NCI-H1092 treated with DMSO at 0.1 percent for 48 hours (cell line): ENCODE measurements around the gene RFX4.

Experiments
- DNase-seq: peaks from one replicate; lab custom pipeline; 2025; lab: John Stamatoyannopoulos, UW

The RFX4 gene

GRCh38 chr12:106582641-106583230 is at the start of gene RFX4:
Gene RFX4, plus strand, starts transcription at chr12:106583004. Its CDS starts 317 bp downstream, at chr12:106583321.
- no peak for DNase-seq

DNA sequence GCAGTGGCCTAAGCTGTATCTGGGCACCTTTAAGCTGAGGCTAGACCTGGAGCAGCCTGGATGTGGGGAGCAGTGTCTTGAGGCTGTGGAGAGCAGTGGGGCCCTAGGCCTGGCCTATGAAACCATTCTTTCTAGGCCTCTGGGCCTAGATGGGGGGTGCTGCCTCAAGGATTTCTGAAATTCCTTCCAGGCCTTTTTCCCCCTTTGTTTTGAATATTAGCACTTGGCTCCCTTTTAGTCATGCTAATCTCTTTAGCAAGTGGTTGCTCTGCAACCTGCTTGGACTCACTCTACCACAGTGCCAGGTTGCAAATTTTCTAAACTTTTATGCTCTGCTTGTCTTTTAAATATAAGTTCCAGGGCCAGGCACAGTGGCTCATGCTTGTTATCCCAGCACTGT is 41.6 kb upstream of the RFX4 start:
- DNase-seq, result no peak

DNA sequence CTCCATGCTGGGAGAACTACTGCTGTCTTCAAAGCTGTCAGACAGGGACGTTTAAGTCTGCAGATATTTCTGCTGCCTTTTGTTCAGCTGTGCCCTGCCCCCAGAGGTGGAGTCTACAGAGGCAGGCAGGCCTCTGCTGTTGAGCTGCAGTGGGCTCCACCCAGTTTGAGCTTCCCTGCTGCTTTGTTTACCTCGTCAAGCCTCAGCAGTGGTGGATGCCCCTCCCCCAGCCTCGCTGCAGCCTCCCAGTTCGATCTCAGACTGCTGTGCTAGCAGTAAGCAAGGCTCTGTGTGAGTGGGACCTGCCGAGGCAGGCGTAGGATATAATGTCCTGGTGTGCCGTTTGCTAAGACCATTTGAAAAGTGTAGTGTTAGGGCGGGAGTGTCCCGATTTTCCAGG is 31.4 kb upstream of the RFX4 start:
- DNase-seq, result no peak

- DNase-seq, result no peak
Observed at GRCh38 chr12:106552228-106552627, 30.6 kb upstream of the RFX4 start.

DNA sequence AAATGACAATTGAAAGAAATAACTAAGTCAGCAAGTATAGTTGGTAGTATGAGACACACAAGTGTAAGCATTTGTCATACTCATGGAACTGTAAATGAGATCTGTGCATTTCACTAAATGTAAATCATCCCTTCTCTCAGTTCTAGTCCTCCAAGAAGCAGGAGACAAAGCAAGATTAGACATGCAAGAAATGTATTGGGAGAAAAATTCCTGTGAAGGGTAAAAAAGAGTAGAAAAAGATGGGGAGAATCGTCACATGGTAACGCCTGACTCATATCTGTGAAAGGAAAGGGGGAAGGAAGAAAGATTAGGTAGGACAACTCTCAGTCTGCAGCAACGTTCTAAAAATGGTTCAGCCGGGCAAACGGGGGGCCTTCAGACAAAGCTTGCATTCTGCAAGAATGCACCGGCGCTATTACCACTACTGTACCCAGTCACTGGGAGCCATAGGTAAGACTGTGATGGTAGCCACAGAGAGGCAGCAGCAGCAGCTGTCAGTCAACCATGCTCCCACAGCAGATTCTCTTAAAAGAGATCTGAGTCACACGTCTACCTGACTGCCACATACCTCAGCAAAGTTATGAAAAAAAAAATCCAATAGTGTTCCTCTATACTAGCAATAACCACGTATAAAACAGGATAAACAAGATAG is 18.0 kb upstream of the RFX4 start:
- DNase-seq, result no peak

- no peak for DNase-seq
Observed at GRCh38 chr12:106566771-106567170, 16.0 kb upstream of the RFX4 start.

GRCh38 chr12:106573239-106573638 is 9.6 kb upstream of the RFX4 start:
- no peak for DNase-seq

DNA sequence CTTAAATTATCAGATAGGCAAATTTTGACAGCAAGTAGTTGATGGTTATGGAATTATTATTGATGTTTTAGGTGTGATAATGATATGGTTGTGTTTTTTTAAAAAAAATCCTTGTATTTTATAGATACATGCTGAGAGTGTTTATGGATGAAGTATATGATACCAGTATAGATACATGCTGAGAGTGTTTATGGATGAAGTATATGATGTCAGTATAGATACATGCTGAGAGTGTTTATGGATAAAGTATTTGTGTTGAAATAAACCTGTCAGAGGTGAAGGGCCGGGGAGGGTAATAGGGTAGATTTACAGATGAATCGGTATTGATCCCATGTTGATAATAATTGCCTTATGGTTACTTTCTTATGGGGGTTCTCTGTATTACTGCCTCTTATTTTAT is 6.0 kb upstream of the RFX4 start:
- no peak for DNase-seq

DNA sequence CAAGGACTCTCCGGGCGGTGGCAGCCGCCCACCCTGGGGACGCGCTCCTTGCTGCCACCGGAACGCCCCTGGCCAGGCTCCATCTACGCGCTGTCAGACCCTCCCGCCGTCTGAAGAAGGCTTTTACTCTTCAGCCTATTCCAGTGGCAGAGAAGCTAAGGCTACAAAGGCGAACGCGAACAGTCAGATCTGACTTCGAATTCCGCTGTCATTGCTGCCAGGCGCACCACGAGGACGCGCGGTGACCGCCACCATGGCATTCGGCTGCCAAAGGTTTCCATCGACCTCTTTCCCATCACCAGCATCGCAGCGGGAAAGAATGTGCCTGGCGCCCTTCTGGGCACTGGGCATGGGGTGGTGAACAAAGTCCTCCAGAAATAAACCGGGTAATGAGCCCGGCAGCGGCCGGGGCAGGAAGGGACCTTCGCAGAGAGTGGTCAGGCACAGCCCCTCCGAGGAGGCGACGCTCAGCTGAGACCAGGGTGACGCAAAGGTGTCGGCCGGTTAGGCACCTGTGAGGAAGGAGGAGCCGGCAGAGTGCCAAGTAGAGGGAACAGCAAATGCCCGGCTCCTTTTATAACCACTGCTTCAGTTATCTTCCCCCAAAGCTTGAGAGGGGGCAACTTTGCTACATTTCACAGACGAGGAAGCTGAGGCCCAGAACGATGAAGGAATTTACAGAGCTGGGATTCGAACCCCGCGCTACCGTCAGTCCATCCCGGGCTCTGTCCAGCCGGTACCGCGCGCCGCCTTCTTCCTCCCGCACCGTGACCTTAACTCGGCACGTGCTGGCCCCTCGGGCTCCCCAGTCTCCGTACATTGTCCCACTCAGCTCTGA is 1.9 kb upstream of the RFX4 start:
- DNase-seq, result no peak

DNA sequence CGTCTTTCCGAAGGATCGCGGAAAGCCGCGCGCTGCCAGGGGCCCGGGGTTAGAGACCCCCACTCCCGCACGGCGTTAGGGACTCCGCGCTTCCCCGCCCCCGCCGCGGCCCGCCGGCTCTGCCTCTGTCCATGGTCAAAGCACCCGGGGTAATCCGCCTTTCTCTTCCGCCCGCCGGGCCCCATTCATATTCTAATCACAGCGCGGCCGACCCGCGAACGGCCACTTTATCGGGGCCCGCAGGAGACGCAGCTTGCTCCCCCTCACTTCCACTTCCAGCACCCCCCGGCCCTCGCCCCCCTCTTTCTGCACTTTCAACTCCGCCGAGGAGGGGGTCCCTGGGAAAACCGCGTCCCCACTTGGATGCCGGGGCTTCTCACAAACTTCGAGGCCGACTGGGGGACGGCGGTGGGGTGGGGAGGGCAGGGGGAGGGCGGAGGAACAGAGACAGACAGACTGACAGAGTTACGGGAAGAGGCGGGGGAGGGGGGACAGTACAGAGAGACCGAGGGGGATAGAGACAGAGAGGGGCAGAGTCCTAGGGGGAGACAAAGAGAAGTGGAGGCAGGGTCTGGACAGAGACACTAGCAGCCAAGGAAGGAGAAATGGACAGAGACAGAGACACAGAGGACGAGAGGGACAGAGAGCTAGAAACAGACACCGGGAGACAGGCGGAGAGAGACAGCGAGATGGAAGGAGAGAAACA is 1.1 kb upstream of the RFX4 start:
- no peak for DNase-seq

GRCh38 chr12:106582249-106582591 is 584 bp upstream of the RFX4 start:
- no peak for DNase-seq

DNA sequence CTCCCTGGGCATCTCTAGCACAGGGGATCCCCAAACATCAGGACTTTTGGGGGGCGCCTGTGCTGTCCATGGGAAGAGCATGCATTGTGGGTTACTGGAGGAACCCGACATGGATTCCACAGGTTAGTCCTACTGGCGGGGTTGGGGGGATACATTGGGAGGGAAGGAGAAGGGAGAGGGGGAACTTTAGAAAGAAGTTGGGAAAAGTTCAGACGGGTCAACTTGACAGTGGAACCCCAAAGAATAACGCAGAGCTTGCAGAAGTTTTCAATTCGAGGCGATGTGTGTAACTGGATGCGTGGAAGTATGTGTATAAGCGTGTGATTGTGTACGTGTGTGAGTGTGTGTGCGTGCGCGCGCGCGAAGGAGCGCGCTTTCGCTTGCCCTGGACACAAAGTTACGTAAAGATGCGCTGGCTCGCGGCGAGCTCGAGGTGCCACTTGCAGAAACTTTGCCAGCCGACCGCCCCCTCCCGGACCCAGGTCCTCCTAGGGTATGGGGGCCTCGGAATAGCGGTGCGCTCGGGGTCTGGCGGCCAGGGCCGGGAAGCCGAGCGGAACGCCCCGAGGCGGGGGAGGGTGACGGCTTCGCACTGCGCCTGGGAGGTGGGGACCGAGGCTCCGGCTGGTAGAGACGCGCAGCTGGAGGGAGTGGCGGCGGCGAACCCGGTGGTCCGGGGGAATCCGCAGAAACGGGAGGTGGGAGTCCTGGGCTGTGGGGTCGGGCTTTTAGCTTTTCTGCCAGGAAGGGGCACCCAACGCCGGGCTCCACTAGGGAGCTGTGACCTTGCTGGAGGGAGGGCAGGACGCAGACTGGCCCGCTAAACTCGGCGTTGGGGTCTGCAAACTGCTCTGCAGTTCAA is 669 bp downstream of the RFX4 start:
- no peak for DNase-seq

DNA sequence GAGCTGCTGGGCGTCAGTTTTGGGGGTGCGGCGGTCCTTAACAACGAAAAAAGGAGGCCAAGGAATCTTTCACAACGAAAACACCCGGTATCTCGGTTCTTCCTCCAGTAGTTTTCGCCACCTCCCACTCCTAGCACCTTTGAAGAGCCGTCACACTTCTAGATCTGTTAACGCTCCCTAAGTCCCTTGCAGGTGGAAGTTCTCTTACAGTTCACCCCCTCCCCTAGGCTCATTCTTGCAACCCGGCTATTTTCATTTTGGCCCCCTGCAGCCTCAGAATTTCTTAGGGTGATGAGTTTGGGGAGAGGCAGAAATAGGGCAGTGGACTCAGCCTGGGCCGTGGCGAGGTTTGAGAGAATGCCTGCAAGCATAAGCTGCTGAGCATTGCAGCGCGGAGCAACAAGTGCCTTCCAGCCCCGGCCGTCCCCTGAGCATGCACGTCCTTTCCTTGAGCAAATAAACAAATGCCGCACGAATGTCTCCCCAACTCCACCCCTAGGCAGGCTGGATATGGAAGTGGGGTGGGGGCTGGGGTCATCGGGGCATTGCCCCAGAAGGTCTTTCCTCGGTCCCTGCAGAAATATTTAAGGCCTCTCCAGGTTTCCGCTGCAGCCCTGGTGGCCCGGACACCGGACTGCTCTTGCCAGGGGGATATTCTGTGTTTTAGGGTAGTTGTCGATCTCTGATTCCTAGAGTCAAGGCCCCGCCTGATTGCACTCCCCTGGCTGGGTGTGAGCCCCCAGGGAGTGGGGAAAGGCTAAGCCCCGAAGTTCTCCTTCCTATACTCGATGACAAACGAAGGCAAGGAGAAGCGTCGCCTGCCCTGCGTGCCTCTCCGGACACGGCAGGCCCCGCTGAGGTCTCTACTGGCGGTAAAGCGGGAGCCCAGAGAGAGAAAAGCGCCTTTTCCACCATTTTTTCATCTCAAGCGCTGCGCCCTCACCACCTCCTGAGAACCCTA is 1.6 kb downstream of the RFX4 start:
- DNase-seq, result no peak

- no peak for DNase-seq
Observed at GRCh38 chr12:106585105-106585520, 2.3 kb downstream of the RFX4 start.

DNA sequence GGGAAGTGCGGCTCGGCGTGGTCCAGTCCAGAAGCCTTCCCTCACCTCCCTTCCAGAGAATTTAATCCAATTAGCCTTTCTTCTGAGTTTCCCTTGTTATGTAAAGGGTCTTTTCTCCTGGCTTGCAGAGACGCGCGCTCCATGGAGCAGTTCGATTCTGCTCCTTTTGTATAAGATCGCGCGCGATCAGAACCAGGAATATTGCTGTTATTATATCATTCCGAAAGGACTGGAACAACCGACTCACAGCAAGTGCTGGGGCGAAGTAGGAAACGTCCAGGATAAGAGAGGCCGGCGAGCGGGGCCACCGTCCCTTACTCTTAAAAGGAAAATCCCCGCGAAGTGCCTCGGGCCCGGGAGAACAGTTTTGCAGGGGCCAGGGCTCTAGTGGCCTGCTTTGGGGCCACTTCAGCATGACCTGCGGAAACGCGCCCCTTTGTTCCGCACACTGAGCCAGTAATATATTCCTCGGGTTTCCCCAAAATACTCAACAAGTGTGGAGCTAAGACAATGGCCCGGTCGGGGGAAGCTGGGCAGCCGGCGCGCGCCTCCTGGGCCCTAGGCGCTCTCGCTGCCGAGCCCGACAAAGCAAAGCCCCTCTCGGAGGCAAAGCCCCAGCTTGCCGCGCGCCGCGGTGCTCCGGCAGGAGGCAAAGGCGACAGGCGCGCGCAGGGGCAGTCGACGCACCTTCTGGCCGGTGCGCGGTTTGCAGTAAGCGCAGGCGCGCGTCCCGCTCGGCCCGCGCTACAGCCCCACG is 2.9 kb downstream of the RFX4 start:
- DNase-seq, result no peak

- DNase-seq, result no peak
Observed at GRCh38 chr12:106586278-106586802, 3.5 kb downstream of the RFX4 start.

- DNase-seq, result no peak
Observed at GRCh38 chr12:106586803-106587684, 4.2 kb downstream of the RFX4 start.

DNA sequence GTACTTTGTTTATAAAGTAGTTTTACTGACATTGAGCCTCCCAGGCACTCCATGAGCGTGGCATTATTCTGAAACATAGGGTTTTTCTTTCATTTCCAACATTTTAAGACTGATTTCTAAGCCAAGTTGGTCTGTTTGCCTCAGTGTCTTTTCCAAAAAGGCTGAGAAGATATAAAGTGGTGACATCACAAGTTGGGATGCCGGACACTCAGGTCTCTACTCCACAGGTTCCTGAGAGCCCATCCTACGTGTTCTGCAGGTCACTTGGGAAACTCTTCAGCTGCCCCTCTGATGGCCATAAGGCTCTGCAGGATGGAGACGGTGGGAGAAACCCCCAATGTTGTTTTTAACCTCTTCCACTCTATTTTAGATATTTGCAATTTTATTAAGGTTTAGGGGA is 6.0 kb downstream of the RFX4 start:
- no peak for DNase-seq

GRCh38 chr12:106590601-106591000 is 7.8 kb downstream of the RFX4 start:
- DNase-seq, result no peak
